HG02970 (cell line): ENCODE data around the gene MRPL53.
"Not testable (repeated sequence)": the region's sequence is repeated elsewhere in the genome, so short reads cannot be mapped to it uniquely, and the experiment has no call there.

Experiments used
- ATAC-seq: cut with Tn5 transposase; IDR thresholded peaks from one replicate; pipeline ENCODE4 v1.9.1; 2021; ENCODE audit warnings: mild to moderate bottlenecking, moderate library complexity, moderate number of reproducible peaks; ENCODE audit not compliant: unreplicated experiment, low FRiP score

The MRPL53 gene

GRCh38 chr2:74502720-74503505, 30.4 kb upstream of the MRPL53 start:
- ATAC-seq = no peak

GRCh38 chr2:74502147-74502719, 29.8 kb upstream of the MRPL53 start:
- ATAC-seq = no peak

- ATAC-seq = no peak
Measured at GRCh38 chr2:74501335-74502071, 29.0 kb upstream of the MRPL53 start.

- ATAC-seq = no peak
Measured at GRCh38 chr2:74500578-74500946, 28.1 kb upstream of the MRPL53 start.

- no peak for ATAC-seq
Measured at GRCh38 chr2:74499940-74500577, 27.6 kb upstream of the MRPL53 start.

- ATAC-seq = no peak
Measured at GRCh38 chr2:74499267-74499939, 26.9 kb upstream of the MRPL53 start, which contains the start of gene LBX2. LBX2 (minus strand) TSS chr2:74499603; CDS start chr2:74499537, 66 bp downstream.

- no peak for ATAC-seq
Measured at GRCh38 chr2:74498500-74499266, 26.2 kb upstream of the MRPL53 start.

- ATAC-seq = no peak
Measured at GRCh38 chr2:74497777-74498499, 25.5 kb upstream of the MRPL53 start.

GRCh38 chr2:74496997-74497776, 24.7 kb upstream of the MRPL53 start:
- no peak for ATAC-seq

GRCh38 chr2:74495440-74495839, 23.0 kb upstream of the MRPL53 start:
- ATAC-seq = no peak

- no peak for ATAC-seq
Measured at GRCh38 chr2:74493546-74493945, 21.1 kb upstream of the MRPL53 start.

GRCh38 chr2:74491648-74492544, 19.4 kb upstream of the MRPL53 start:
- no peak for ATAC-seq

- no peak for ATAC-seq
Measured at GRCh38 chr2:74489906-74490305, 17.4 kb upstream of the MRPL53 start.

GRCh38 chr2:74488643-74489481, 16.4 kb upstream of the MRPL53 start:
- no peak for ATAC-seq

GRCh38 chr2:74486141-74486540, 13.7 kb upstream of the MRPL53 start:
- ATAC-seq = no peak

- not testable (repeated sequence) for ATAC-seq
Measured at GRCh38 chr2:74483675-74484164, 11.2 kb upstream of the MRPL53 start.
